Urinary bladder (tissue), 4 donors: ENCODE data around the gene BCL6B. TPM values are rescaled to one million over a fixed set of nuclear protein-coding genes. Genes with fewer than 3 reads are reported as not detected.
"Not testable (repeated sequence)": the region's sequence is repeated elsewhere in the genome, so short reads cannot be mapped to it uniquely, and the experiment has no call there.

Source experiments
- DNase-seq: peaks from one replicate; pipeline ENCODE4 v3.0.0-alpha.2; 2015; ENCODE audit errors: extremely low spot score
- H3K27ac ChIP-seq: one replicate; pipeline ENCODE4 v1.5.1; 2013; ENCODE audit warnings: low read depth, mild to moderate bottlenecking, moderate library complexity
- H3K36me3 ChIP-seq: one replicate; pipeline ENCODE4 v1.6.1; 2013; ENCODE audit warnings: mild to moderate bottlenecking, moderate library complexity; ENCODE audit not compliant: insufficient read depth
- H3K4me1 ChIP-seq: one replicate; pipeline ENCODE4 v1.6.1; 2013; ENCODE audit warnings: mild to moderate bottlenecking, moderate library complexity; ENCODE audit not compliant: insufficient read depth
- H3K4me3 ChIP-seq: one replicate; pipeline ENCODE4 v1.5.1; 2013; ENCODE audit warnings: low read depth, low read length
- WGBS: extraction: QIAGEN DNeasy Blood & Tissue Kit; methylation state at CpG from one replicate; pipeline ENCODE4 v1.1.7; 2013; 5-methylcytosine and 5-hydroxymethylcytosine counted together
- polyA plus RNA-seq: library from polyadenylated mRNA; stranded (reverse); fragments of 200-250 nt; gene quantifications from one replicate; pipeline ENCODE4 v1.2.3, GENCODE V29; 2013
- total RNA-seq: library from RNA; depleted of rRNA; stranded (reverse); fragments of >200 nt; gene quantifications from one replicate; pipeline ENCODE4 v1.2.3, GENCODE V29; 2014
- donor health status: healthy with polysubstance abuse.
- donor health status: healthy.

BCL6B gene
- total and polyA plus RNA-seq, 2 donors = 9.9 to 12.5 TPM

DNA sequence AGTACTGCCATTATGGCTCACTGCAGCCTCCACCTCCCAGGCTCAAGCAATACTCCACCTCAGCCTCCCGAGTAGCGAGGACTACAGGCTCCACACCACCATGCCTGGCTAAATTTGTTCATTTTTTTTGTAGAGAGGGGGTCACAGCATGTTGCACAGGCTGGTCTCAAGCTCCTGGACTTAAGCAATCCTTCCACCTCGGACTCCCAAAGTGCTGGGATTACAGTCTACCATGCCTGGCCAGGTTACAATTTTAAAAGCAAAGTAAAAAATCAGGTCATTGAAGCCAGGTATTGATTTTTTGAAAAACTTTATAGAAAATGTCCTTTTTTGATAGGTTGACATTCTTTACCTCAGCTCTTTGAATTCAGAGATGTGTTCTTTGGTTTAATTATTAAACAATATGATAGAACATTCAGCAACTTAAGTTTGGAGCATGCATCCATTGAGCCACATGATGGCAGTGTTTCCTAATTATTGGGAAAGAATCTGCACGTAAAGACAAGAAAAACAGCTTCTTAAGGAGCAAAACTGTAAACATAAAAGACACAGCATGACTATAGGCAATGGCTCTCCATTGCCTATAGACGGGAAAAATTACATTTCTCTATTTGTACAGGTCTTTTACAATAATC is 22.8 kb downstream of the BCL6B start:
- DNase-seq = peak; percentile 83

DNA sequence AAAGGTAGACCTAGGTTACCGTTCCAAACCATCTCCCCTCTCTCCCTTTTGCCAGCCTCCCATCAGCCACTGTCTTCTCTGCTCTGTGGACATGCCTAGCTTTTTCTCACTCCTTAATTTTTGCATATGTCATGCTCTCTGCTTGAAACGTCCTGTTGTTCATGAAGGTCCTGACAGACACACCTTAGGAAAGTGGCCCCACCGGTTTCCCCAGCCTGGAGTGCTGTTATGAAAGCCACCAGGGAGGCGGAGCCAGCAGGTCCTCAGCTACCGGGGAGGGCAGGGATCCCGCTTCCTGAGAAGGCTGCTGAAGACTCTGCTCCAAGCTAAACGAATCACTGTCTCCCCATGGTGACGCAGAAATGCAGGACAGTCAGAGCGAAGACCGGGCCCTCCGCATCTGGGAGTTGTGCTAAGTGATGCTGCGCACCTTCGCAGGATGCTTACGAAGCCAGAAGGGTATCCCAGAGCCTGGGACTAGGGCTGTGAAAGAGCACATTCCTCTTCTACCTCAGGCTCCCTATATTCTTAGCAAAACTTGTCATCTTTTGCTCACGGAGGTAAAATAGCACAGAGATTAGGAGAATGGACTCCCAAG is 23.4 kb downstream of the BCL6B start:
- H3K36me3 ChIP-seq = no peaks in the 10 kb centered on the region
- H3K4me3 ChIP-seq = no peak overlapping the region
- DNase-seq = peak; percentile 86
- 16% methylated on average over 15 of the region's 15 CpGs for WGBS
- no peak overlapping the region for H3K27ac ChIP-seq
- peaks cover 2% of the 10 kb centered on the region for H3K4me1 ChIP-seq

More for the DNA sequence above, 22.8 kb downstream of the BCL6B start:
- Histone ChIP-seq H3K27ac (no peak overlapping the region), H3K36me3 (no peaks in the 10 kb centered on the region), H3K4me1 (peaks cover 2% of the 10 kb centered on the region), H3K4me3 (no peak overlapping the region)
- 24% methylated on average over 5 of the region's 5 CpGs for WGBS

DNA sequence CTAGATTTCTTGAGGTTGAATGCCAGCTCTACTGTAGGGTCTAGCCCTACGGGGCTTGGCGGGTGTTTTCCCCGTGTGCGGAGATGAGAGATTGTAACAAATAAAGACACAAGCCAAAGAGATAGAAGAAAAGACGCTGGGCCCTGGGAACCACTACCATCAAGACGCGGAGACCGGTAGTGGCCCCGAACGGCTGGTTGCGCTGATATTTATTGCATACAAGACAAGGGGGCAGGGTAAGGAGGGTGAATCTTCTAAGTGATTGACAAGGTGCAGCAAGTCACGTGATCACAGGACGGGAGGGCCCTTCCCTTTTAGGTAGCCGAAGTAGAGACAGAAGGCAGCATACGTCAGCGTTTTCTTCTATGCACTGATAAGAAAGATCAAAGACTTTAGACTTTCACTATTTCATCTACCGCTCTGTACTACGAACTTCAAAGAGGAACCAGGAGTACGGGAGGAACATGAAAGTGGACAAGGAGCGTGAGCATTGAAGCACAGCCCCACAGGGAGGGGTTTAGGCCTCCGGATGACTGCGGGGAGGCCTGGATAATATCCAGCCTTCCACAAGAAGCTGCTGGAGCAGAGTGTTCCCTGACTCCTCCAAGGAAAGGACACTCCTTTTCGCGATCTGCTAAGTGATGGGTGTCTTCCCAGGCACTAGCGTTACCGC is 24.0 kb downstream of the BCL6B start:
- not testable (repeated sequence) for H3K36me3 ChIP-seq, DNase-seq, H3K4me3 ChIP-seq, H3K27ac ChIP-seq, H3K4me1 ChIP-seq
- 6% methylated on average over 26 of the region's 26 CpGs for WGBS

DNA sequence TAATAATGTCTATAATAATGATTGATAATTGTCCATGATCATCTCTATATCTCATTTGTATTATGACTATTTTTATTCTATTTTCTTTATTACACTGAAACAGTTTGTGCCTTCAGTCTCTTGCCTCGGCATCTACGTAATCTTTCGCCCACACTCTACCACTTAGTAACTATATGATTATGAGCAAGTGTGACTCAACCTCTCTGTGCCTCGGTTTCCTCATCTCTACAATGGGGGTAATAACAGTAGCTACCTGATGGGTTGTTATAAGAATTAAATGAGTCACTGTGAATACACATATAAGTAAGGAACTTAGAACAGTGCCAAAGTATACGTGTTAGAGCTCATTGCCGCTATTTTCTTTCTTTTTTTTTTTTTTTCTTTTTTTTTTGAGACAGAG is 24.7 kb downstream of the BCL6B start:
- 83% methylated on average over 6 of the region's 6 CpGs for WGBS
- Histone ChIP-seq H3K27ac (no peak overlapping the region), H3K4me1 (no peaks in the 10 kb centered on the region)

DNA sequence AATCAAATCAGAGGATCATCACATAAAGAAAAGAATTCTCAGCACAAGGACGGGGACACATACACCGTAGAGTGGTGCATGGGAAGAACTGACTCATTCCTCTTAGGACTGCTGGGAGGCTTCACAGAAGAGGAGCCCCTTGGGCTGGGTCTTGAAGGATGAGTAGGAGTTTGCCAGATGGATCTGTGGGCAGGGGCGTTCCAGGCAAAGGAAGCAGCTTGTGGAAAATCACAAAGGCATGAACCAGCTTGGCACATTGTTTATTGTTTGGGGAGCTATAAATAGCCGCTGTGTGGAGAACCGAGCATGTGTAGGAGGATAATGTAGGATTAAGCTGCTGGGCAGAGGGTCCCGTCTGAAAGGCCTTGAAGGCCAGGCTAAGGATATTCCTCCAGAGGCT is 26.1 kb downstream of the BCL6B start:
- no peak overlapping the region for H3K27ac ChIP-seq

More for the DNA sequence above, 24.7 kb downstream of the BCL6B start:
- no peak for DNase-seq
- Histone ChIP-seq H3K4me3 (no peak overlapping the region), H3K36me3 (no peaks in the 10 kb centered on the region)

DNA sequence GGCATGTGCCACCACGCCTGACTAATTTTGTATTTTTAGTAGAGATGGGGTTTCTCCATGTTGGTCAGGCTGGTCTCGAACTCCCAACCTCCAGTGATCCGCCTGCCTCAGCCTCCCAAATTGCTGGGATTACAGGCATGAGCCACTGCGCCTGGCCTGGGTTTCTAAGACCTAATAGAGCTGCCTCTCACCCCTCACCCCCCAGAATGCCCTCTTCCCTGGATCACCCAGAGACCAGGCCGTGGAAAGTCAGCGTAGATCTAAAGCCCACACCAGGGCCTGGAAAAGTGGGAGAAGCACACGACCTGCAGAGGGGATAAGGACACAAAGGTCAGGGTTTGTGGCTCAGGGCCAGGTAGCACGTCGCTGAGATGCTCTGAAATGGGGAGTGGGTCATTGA is 27.7 kb downstream of the BCL6B start:
- not testable (repeated sequence) for H3K4me3 ChIP-seq, DNase-seq, H3K4me1 ChIP-seq, H3K27ac ChIP-seq, H3K36me3 ChIP-seq
- WGBS = 81% methylated on average over 9 of the region's 9 CpGs

More for the DNA sequence above, 26.1 kb downstream of the BCL6B start:
- H3K36me3 ChIP-seq = no peaks in the 10 kb centered on the region
- no peak for DNase-seq
- 70% methylated on average over 6 of the region's 6 CpGs for WGBS
- no peak overlapping the region for H3K4me3 ChIP-seq
- no peaks in the 10 kb centered on the region for H3K4me1 ChIP-seq

DNA sequence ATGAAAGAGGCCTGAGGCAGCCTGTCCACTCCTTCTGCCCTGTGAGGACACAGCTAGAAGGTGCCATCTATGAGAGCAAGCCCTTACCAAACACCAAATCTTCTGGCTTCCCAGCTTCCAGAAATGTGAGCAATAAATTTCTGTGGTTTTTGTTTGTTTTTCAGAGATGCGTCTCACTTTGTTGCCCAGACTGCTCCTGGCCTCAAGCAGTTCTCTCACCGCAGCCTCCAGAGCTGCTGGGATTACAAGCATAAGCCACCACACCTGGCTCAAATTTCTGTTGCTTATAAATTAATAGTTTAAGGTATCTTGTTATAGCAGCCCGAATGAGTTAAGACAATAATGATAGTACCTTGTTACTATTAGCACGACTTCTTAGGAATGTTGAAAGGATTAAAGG is 33.5 kb downstream of the BCL6B start:
- no peaks in the 10 kb centered on the region for H3K36me3 ChIP-seq
- no peaks in the 10 kb centered on the region for H3K4me1 ChIP-seq
- DNase-seq = no peak
- whole genome bisulfite sequencing = 64% methylated on average over 4 of the region's 4 CpGs
- no peak overlapping the region for H3K4me3 ChIP-seq
- H3K27ac ChIP-seq = no peak overlapping the region

DNA sequence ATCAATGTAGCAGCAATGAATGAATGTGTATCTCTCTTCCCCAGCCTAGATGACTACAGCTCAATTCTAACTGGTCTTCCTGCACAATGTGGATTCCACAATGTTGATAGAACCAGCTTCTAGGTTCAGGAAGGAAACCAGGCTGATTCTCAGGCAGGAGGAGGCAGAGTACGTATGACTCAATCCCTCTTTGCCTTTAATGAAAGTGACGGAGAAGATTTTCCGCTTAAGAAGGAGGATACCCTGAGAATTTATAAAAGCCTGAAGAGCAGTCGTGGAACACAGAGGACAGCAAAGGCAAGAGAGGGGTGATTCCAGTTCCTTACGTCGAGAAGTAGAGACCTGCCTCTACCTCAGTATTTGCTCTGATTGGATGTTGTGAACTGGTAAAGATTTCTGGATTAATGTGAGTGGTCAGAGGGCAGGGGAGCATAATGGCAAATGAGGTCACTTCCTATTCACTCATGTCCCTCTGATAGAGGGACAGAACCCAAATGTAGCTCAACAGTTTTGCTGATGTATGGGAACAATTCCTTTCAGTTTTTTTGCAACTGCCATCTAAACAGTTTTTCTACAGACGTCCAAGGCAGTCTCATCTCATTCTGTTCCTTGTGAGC is 36.1 kb downstream of the BCL6B start:
- H3K27ac ChIP-seq = no peak overlapping the region

DNA sequence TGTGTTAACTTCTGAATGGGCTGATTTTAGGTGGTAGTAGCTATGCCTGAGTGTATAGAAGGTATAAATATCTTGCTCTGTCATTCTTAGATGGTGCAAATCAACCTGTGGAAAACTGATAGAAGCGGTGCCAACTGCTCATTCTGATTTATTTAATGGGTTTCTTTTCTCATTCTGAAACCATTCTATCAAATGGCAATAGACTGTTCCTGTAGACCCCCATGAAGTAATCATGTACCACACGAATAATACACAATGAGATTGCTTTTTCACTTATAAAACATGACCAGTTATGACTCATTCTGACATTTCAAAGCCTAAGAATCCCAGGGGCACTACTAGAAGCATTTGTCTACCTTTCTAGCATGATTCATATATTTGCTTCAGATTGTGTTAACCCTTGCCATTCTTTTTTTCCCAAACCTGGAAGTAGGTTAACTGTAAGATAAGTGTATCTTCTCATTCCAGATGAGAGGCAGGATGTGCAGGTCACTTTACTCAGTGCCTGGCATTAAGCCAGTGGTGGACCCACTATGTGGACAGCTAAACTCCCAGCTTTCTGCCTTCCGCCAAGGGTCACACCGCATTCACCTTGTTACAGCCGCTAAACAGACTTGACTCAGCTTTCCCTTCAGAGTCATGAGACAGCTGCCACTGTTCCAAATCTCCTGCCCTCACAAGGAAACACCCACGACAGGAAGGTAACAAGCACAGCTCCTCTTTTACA is 37.5 kb downstream of the BCL6B start:
- DNase-seq = no peak
- Histone ChIP-seq H3K27ac (no peak overlapping the region), H3K36me3 (no peaks in the 10 kb centered on the region), H3K4me1 (no peaks in the 10 kb centered on the region), H3K4me3 (no peak overlapping the region)
- WGBS = 49% methylated on average over 6 of the region's 6 CpGs

More for the DNA sequence above, 36.1 kb downstream of the BCL6B start:
- Histone ChIP-seq H3K36me3 (no peaks in the 10 kb centered on the region), H3K4me3 (no peak overlapping the region), H3K4me1 (no peaks in the 10 kb centered on the region)
- no peak for DNase-seq
- 57% methylated on average over 7 of the region's 7 CpGs for WGBS

DNA sequence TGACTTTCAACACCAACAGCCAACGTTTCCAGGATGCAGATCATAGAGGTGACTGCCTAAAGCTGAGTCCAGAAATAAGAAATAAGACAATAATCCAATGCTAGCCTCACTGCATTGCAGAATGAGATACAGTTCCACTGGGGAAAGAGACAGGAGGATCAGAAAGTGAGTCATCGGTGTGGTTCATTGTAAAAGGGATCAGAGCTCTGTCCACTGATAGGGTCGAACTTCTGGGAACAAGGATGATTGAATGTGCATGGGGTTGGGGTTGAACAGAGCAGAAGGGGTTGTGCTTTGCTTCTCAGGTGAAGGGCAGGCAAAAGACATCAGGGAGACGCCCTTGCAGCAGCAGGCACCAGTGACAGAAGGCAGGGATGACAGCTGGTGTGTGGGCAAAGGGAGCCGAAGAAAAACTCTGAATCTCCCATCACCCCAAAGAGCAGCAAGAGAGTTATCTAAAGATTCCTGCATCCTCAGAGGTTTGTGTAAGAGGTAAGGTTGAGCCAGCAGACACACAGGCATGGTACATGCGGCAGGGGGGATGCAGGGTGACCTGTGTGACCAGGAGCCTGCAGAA is 40.8 kb downstream of the BCL6B start:
- Histone ChIP-seq H3K4me3 (no peak overlapping the region), H3K27ac (no peak overlapping the region), H3K4me1 (no peaks in the 10 kb centered on the region), H3K36me3 (no peaks in the 10 kb centered on the region)
- DNase-seq = no peak
- WGBS = 58% methylated on average over 6 of the region's 6 CpGs

DNA sequence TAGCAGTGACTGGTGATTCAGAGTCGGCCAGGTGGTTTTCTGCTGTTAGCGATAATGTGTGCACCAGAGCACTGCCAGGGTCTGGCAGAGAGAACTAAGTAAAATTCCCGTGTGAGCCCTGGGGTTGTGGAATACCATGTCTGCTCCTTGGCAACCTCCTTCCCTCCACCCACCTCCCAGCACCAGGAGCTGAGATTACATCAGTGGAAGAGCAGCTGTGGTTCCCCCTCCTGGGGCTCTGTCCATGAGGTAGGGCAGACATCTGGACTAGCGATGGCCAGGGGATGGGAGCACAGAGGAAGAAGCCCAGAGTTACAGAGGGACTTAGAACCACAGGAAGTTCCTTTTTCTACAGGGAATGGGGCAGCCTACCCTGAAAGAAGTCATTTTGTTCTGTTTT is 41.4 kb downstream of the BCL6B start:
- 54% methylated on average over 4 of the region's 4 CpGs for WGBS
- Histone ChIP-seq H3K36me3 (no peaks in the 10 kb centered on the region), H3K27ac (no peak overlapping the region), H3K4me3 (no peak overlapping the region), H3K4me1 (no peaks in the 10 kb centered on the region)
- no peak for DNase-seq

DNA sequence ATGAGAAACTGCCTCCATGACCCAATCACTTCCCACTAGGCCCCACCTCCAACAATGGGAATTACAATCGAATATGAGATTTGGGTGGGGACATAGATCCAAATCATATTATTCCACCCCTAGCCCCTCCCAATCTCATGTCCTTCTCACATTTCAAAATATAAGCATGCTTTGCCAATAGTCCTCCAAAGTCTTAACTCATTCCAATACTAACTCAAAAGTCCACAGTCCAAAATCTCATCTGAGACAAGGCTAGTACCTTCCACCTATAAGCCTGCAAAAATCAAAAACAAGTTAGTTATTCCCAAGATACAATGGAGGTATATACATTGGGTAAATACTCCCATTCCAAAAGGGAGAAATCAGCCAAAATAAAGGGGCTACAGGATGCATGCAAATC is 44.3 kb downstream of the BCL6B start:
- Histone ChIP-seq H3K4me1 (no peaks in the 10 kb centered on the region), H3K27ac (no peak overlapping the region), H3K36me3 (no peaks in the 10 kb centered on the region), H3K4me3 (no peak overlapping the region)
- 69% methylated on average over 1 of the region's 1 CpG for WGBS
- DNase-seq = no peak

DNA sequence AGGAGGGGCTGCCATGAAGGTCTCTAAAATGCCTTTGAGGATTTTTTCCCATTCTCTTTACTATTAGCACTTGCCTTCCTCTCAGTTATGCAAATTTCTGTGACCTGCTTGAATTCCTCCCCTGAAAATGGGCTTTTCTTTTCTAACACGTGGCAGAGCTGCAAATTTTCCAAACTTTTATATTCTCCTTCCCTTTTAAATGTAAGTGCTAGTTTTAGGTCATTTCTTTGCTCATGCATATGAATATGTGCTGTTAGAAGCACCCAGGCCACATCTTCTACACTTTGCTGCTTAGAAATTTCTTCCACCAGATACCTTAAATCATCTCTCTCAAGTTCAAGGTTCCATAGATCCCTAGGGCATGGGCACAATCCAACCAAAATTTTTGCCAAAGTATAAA is 45.4 kb downstream of the BCL6B start:
- no peak for DNase-seq
- Histone ChIP-seq H3K36me3 (no peaks in the 10 kb centered on the region), H3K4me3 (no peak overlapping the region), H3K4me1 (no peaks in the 10 kb centered on the region), H3K27ac (no peak overlapping the region)
- 8% methylated on average over 1 of the region's 1 CpG for WGBS
